Gastroesophageal sphincter (tissue), 4 donors: ENCODE measurements around the gene LEFTY2. TPM values are rescaled to one million over a fixed set of nuclear protein-coding genes. Genes with fewer than 3 reads are reported as not detected.

Experiments
- ATAC-seq: fragments of 150-250 bp; one replicate; pipeline ENCODE4 v1.9.1; 2016; ENCODE audit warnings: mild to moderate bottlenecking, moderate library complexity
- H3K27ac ChIP-seq, 4 donors: fragments of 200-600 bp; sonication (generic) in 3 of 4; 1 replicate in 3 of 4; 2 replicates in 1 of 4; pipeline ENCODE4 v1.5.1; 2016 to 2019
- H3K27me3 ChIP-seq: fragments of 200-600 bp; sonication (generic); one replicate; pipeline ENCODE4 v1.5.1; 2019
- H3K36me3 ChIP-seq, 2 donors: fragments of 200-600 bp; sonication (generic); one replicate each; pipeline ENCODE4 v1.5.1; 2019; ENCODE audit warnings: control low read depth in 1 of 2
- H3K4me1 ChIP-seq, 3 donors: fragments of 200-600 bp; sonication (generic); 1 replicate in 2 of 3; 2 replicates in 1 of 3; pipeline ENCODE4 v1.5.1; 2016 to 2019; ENCODE audit warnings: control low read depth in 2 of 3
- H3K4me3 ChIP-seq, 2 donors: fragments of 200-600 bp; sonication (generic); one replicate each; pipeline ENCODE4 v1.5.1; 2019; ENCODE audit warnings: mild to moderate bottlenecking in 1 of 2, moderate library complexity in 1 of 2
- H3K9me3 ChIP-seq, 3 donors: fragments of 200-600 bp; sonication (generic); one replicate each; pipeline ENCODE4 v1.5.1; 2017 to 2019; ENCODE audit warnings: control low read depth in 2 of 3
- EP300 ChIP-seq: sonication (generic); formaldehyde crosslinking; IDR thresholded peaks from one replicate; pipeline ENCODE4 v1.6.1; 2017; ENCODE audit warnings: antibody characterized with exemption, mild to moderate bottlenecking
- POLR2A ChIP-seq, 2 donors: fragments of 450-650 bp; IDR thresholded peaks; one replicate each; pipeline ENCODE4 v1.6.1; 2017; ENCODE audit warnings: antibody characterized with exemption in 2 of 2, mild to moderate bottlenecking in 2 of 2, moderate library complexity in 1 of 2
- POLR2AphosphoS5 ChIP-seq: sonication (generic); formaldehyde crosslinking; IDR thresholded peaks from one replicate; pipeline ENCODE4 v1.6.1; 2017; ENCODE audit warnings: antibody characterized with exemption
- WGBS, 2 donors: methylation state at CpG; one replicate each; pipeline ENCODE4 v1.1.5; 2018; ENCODE audit warnings: low coverage in 1 of 2; 5-methylcytosine and 5-hydroxymethylcytosine counted together
- total RNA-seq, 4 donors: library from RNA; depleted of rRNA; stranded (reverse); fragments of >200 nt; gene quantifications; one replicate each; pipeline ENCODE4 v1.1.0, GENCODE V29; 2016
- TF ChIP-seq, protein P1 (sequence below), 4 experiments: fragments of 200-600 bp in 2 of 4; fragments of 450-650 bp in 2 of 4; sonication (generic) in 1 of 4; IDR thresholded peaks; one replicate each; pipeline ENCODE4 v1.5.1; 2017 to 2019; ENCODE audit warnings: antibody characterized with exemption in 4 of 4, mild to moderate bottlenecking in 2 of 4, moderate library complexity in 2 of 4

Gene LEFTY2
- total RNA-seq, 4 donors from 2014 or later, result 1.1 TPM; not detected in 3

DNA sequence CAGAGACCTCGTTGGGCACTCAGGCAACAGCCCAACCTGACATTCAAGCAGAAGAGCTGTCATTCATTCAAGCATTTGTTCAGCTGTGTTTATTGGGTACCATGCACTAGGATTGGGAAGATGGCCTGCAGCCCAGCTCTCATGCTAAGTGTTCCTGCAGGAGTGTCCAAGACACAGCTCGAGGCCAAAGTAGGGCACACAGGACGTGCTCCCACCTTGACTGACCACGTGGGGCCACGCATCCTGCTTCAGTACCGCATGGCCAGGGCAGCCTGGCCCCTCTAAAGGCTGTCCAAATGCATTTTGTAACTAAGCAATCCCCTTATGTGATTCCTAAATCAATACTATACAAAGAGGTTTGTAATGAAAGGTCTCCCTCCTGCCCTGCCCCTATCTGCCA lies 26.6 kb downstream of the LEFTY2 start:
- no peak overlapping the region for H3K4me3 ChIP-seq
- peaks cover 0 to 63% of the 10 kb centered on the region in 2 donors for H3K36me3 ChIP-seq
- no peak overlapping the region for H3K27ac ChIP-seq
- no peaks in the 10 kb centered on the region for H3K27me3 ChIP-seq
- TF ChIP-seq EP300 (no peak), POLR2A (IDR thresholded peaks at IDR 0.05) (no peak), POLR2AphosphoS5 (no peak)
- TF ChIP-seq, protein P1, sequence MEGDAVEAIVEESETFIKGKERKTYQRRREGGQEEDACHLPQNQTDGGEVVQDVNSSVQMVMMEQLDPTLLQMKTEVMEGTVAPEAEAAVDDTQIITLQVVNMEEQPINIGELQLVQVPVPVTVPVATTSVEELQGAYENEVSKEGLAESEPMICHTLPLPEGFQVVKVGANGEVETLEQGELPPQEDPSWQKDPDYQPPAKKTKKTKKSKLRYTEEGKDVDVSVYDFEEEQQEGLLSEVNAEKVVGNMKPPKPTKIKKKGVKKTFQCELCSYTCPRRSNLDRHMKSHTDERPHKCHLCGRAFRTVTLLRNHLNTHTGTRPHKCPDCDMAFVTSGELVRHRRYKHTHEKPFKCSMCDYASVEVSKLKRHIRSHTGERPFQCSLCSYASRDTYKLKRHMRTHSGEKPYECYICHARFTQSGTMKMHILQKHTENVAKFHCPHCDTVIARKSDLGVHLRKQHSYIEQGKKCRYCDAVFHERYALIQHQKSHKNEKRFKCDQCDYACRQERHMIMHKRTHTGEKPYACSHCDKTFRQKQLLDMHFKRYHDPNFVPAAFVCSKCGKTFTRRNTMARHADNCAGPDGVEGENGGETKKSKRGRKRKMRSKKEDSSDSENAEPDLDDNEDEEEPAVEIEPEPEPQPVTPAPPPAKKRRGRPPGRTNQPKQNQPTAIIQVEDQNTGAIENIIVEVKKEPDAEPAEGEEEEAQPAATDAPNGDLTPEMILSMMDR (IDR thresholded peaks at IDR 0.05), result no peak
- ATAC-seq, result no peak
- H3K9me3 ChIP-seq, result no peaks in the 10 kb centered on the region
- 60 to 83% methylated on average over 1 to 4 of the region's 6 CpGs for WGBS, 2 donors
- H3K4me1 ChIP-seq, result peaks cover 0 to 14% (median 2%) of the 10 kb centered on the region in 3 donors

- H3K4me3 ChIP-seq, result no peak overlapping the region
- WGBS, 2 donors, result 53 to 100% methylated on average over 3 to 9 of the region's 53 CpGs
- peaks cover 0 to 12% (median 0%) of the 10 kb centered on the region in 3 donors for H3K4me1 ChIP-seq
- peaks cover 0 to 35% of the 10 kb centered on the region in 2 donors for H3K36me3 ChIP-seq
- H3K27me3 ChIP-seq, result no peaks in the 10 kb centered on the region
- H3K9me3 ChIP-seq, result no peaks in the 10 kb centered on the region
- TF ChIP-seq, protein P1 (IDR thresholded peaks at IDR 0.05), result peak in 3 of 4 experiments; percentile 91 to 98 (median 91)
- no peak for TF ChIP-seq POLR2AphosphoS5
- peak; percentile 87 for ATAC-seq
- H3K27ac ChIP-seq, result no peak overlapping the region
Measured at GRCh38 chr1:225911191-225912130, 29.6 kb downstream of the LEFTY2 start.

DNA sequence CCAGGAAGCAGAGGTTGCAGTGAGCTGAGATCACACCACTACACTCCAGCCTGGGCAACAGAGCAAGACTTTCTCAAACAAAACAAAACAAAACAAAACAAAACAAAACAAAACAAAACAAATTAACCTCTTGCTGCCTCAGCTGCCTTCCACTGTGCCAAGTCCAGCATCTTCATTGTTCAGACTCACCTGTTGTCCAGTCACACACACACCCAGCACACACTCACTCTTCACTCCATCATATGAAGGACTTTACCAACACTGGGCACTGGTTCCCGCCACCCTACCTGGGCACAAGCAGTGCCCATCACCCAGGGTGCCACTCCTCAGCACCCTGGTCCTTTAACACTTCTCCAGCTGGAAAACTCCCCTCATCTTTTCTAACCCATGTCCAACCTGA lies 31.5 kb downstream of the LEFTY2 start:
- TF ChIP-seq, protein P1 (IDR thresholded peaks at IDR 0.05), result no peak
- TF ChIP-seq POLR2AphosphoS5 (no peak), POLR2A (IDR thresholded peaks at IDR 0.05) (no peak), EP300 (no peak)
- no peaks in the 10 kb centered on the region for H3K27me3 ChIP-seq
- 82 to 100% methylated on average over 1 of the region's 1 CpG for WGBS, 2 donors

DNA sequence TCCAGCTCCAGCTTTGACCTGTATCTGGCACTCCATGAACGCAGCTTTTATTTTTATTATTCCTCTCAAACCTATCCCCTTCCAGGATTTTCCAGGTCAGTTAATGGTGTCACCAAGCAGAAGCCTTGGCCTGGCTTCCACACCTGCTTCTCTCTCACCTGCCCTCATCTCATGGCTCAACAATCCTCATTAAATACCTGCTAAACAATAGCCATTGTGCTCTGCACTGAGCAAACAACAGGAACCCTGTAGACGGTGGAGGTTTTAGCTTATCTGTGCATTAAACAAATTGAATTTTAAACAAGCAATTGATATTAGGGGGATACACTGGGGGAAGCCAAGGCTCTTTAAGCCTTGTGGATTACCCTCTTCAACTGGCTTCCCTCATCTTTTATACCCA lies 32.2 kb downstream of the LEFTY2 start:
- no peak overlapping the region for H3K27ac ChIP-seq
- 33 to 81% methylated on average over 1 to 2 of the region's 2 CpGs for WGBS, 2 donors
- no peak overlapping the region for H3K4me3 ChIP-seq
- H3K36me3 ChIP-seq, result peaks cover 0 to 8% of the 10 kb centered on the region in 2 donors
- no peaks in the 10 kb centered on the region for H3K27me3 ChIP-seq
- TF ChIP-seq POLR2A (IDR thresholded peaks at IDR 0.05), result no peak
- TF ChIP-seq, protein P1 (IDR thresholded peaks at IDR 0.05), result no peak
- no peak for TF ChIP-seq EP300
- no peak for TF ChIP-seq POLR2AphosphoS5
- H3K9me3 ChIP-seq, result no peaks in the 10 kb centered on the region
- peaks cover 0 to 12% (median 0%) of the 10 kb centered on the region in 3 donors for H3K4me1 ChIP-seq
- ATAC-seq, result no peak

More for the DNA sequence above, 31.5 kb downstream of the LEFTY2 start:
- no peak overlapping the region for H3K27ac ChIP-seq
- no peak overlapping the region for H3K4me3 ChIP-seq
- H3K9me3 ChIP-seq, result no peaks in the 10 kb centered on the region
- H3K4me1 ChIP-seq, result peaks cover 0 to 12% (median 0%) of the 10 kb centered on the region in 3 donors
- no peak for ATAC-seq
- peaks cover 0 to 15% of the 10 kb centered on the region in 2 donors for H3K36me3 ChIP-seq
